Caco-2 (cell line): ENCODE measurements around the gene PPP4R1. TPM values are rescaled to one million over a fixed set of nuclear protein-coding genes. Genes with fewer than 3 reads are reported as not detected.

Experiments
- BruUV-seq: library from RNA; stranded (reverse); fragments of 400-500 nt; replicated peaks from 2 replicates; lab custom pipeline; 2021; lab: Mats Ljungman, UMichigan
- CTCF ChIA-PET: fragments of 300-600 bp; sonication (Branson Sonifier 250); formaldehyde crosslinking; loops from one replicate; lab custom pipeline; 2022; ENCODE audit warnings: antibody characterized with exemption; lab: Charles Lee
- POLR2A ChIA-PET: fragments of 300-600 bp; sonication (Branson Sonifier 250); formaldehyde crosslinking; loops from one replicate; lab custom pipeline; 2022; ENCODE audit warnings: antibody characterized with exemption; lab: Charles Lee
- DNase-seq, 2 experiments: peaks; one replicate each; pipeline versions ENCODE4 v3.0.0 to v3.0.0-alpha.2; 2020 to 2022
- H3K27me3 ChIP-seq: replicated peaks from 2 replicates; pipeline ENCODE4 v1.6.0; 2011; ENCODE audit warnings: low read length; ENCODE audit not compliant: control insufficient read depth, insufficient read depth
- H3K36me3 ChIP-seq: 2 replicates; pipeline ENCODE4 v1.5.1; 2011; ENCODE audit warnings: low read length; ENCODE audit not compliant: control insufficient read depth, insufficient read depth
- H3K4me1 ChIP-seq: fragments of 250-450 bp; sonication (Bioruptor Pico); 2 replicates; pipeline ENCODE4 v1.5.1; 2020; ENCODE audit warnings: mild to moderate bottlenecking
- H3K4me3 ChIP-seq: 2 replicates; pipeline ENCODE4 v1.5.1; 2011; ENCODE audit warnings: low read depth, mild to moderate bottlenecking, control low read depth, low read length
- H3K9me3 ChIP-seq: fragments of 250-450 bp; sonication (Bioruptor Pico); 2 replicates; pipeline ENCODE4 v1.5.1; 2020; ENCODE audit warnings: mild to moderate bottlenecking, moderate library complexity
- H3K27ac Mint-ChIP-seq: one replicate; pipeline ENCODE4 v1.8.0; 2022; ENCODE audit warnings: mixed read lengths; ENCODE audit not compliant: unreplicated experiment
- H3K27me3 Mint-ChIP-seq: one replicate; pipeline ENCODE4 v1.8.0; 2022; ENCODE audit warnings: mixed read lengths; ENCODE audit not compliant: insufficient read depth, unreplicated experiment
- H3K36me3 Mint-ChIP-seq: one replicate; pipeline ENCODE4 v1.8.0; 2022; ENCODE audit warnings: mild to moderate bottlenecking, mixed read lengths; ENCODE audit not compliant: insufficient read depth, unreplicated experiment
- H3K4me1 Mint-ChIP-seq: one replicate; pipeline ENCODE4 v1.8.0; 2022; ENCODE audit warnings: low read depth, mixed read lengths; ENCODE audit not compliant: unreplicated experiment
- H3K4me3 Mint-ChIP-seq: one replicate; pipeline ENCODE4 v1.8.0; 2022; ENCODE audit warnings: mild to moderate bottlenecking, moderate library complexity, mixed read lengths; ENCODE audit not compliant: unreplicated experiment
- H3K9me3 Mint-ChIP-seq: one replicate; pipeline ENCODE4 v1.8.0; 2022; ENCODE audit warnings: mixed read lengths; ENCODE audit not compliant: unreplicated experiment
- CTCF ChIP-seq, 2 experiments: fragments of 200-600 bp in 1 of 2; IDR thresholded peaks; 1 replicate in 1 of 2; 2 replicates in 1 of 2; pipeline versions ENCODE4 v1.5.1 to v1.8.0; 2011 to 2022; ENCODE audit warnings: antibody characterized with exemption in 1 of 2, control low read depth in 1 of 2, inconsistent platforms in 1 of 2, low read depth in 1 of 2, low read length in 1 of 2, mild to moderate bottlenecking in 1 of 2, moderate library complexity in 1 of 2; ENCODE audit not compliant: insufficient read depth in 1 of 2, severe bottlenecking in 1 of 2, unreplicated experiment in 1 of 2
- intact Hi-C: fragments of 100-400 bp; cut with micrococcal nuclease; formaldehyde crosslinking; loops from one replicate; pipeline ENCODE4 v1.10.0; 2022; ENCODE audit not compliant: unreplicated experiment
- total RNA-seq: library from RNA; stranded (reverse); gene quantifications from 2 replicates; pipeline ENCODE4 v1.2.3, GENCODE V29; 2022

The PPP4R1 gene
- total RNA-seq, 1 experiment from 2014 or later, result 96.6 TPM

- Mint-ChIP-seq H3K27ac (no peak overlapping the region), H3K36me3 (peaks cover 83% of the 10 kb centered on the region), H3K4me3 (no peak overlapping the region), H3K9me3 (no peaks in the 10 kb centered on the region), H3K4me1 (no peaks in the 10 kb centered on the region), H3K27me3 (no peaks in the 10 kb centered on the region)
- ChIA-PET POLR2A (no interaction called here), CTCF (no interaction called here)
- no peak for DNase-seq
- TF ChIP-seq CTCF (IDR thresholded peaks at IDR 0.05; ENCODE audit: insufficient read depth in 1 of 2, low read depth in 1 of 2, low read length in 1 of 2, severe bottlenecking in 1 of 2, unreplicated experiment in 1 of 2), result no peak
- BruUV-seq, result no TSS peak
- Histone ChIP-seq H3K4me3 (no peak overlapping the region), H3K27me3 (no peaks in the 10 kb centered on the region), H3K4me1 (no peaks in the 10 kb centered on the region), H3K9me3 (no peaks in the 10 kb centered on the region), H3K36me3 (peaks cover 3% of the 10 kb centered on the region; the same call in 1 of the 2 replicates)
- intact Hi-C loops, result no loop called here
Measured at GRCh38 chr18:9546468-9546867, 67.9 kb downstream of the PPP4R1 start.

- no peak for TF ChIP-seq CTCF (IDR thresholded peaks at IDR 0.05; ENCODE audit: insufficient read depth in 1 of 2, low read depth in 1 of 2, low read length in 1 of 2, severe bottlenecking in 1 of 2, unreplicated experiment in 1 of 2)
- BruUV-seq, result no TSS peak
- H3K27ac Mint-ChIP-seq, result no peak overlapping the region
- no peak for DNase-seq
- CTCF ChIA-PET, result no interaction called here
- Histone ChIP-seq H3K27me3 (no peaks in the 10 kb centered on the region), H3K4me1 (no peaks in the 10 kb centered on the region), H3K4me3 (no peak overlapping the region), H3K36me3 (peaks cover 3% of the 10 kb centered on the region; the same call in 1 of the 2 replicates), H3K9me3 (no peaks in the 10 kb centered on the region)
- H3K27me3 Mint-ChIP-seq, result no peaks in the 10 kb centered on the region
- intact Hi-C loops, result no loop called here
- H3K4me3 Mint-ChIP-seq, result no peak overlapping the region
- POLR2A ChIA-PET, result no interaction called here
- H3K4me1 Mint-ChIP-seq, result no peaks in the 10 kb centered on the region
- H3K36me3 Mint-ChIP-seq, result peaks cover 80% of the 10 kb centered on the region
- H3K9me3 Mint-ChIP-seq, result no peaks in the 10 kb centered on the region
Measured at GRCh38 chr18:9545029-9545428, 69.3 kb downstream of the PPP4R1 start.

- no TSS peak for BruUV-seq
- Histone ChIP-seq H3K4me1 (no peaks in the 10 kb centered on the region), H3K4me3 (no peak overlapping the region), H3K36me3 (no peaks in the 10 kb centered on the region; the same call in 1 of the 2 replicates), H3K27me3 (no peaks in the 10 kb centered on the region), H3K9me3 (no peaks in the 10 kb centered on the region)
- Mint-ChIP-seq H3K4me3 (peak overlapping the region; percentile 29), H3K27ac (peak overlapping the region; percentile 35), H3K27me3 (no peaks in the 10 kb centered on the region), H3K4me1 (no peaks in the 10 kb centered on the region), H3K36me3 (peaks cover 73% of the 10 kb centered on the region), H3K9me3 (no peaks in the 10 kb centered on the region)
- ChIA-PET CTCF (no interaction called here), POLR2A (no interaction called here)
- DNase-seq, result no peak
- no peak for TF ChIP-seq CTCF (IDR thresholded peaks at IDR 0.05; ENCODE audit: insufficient read depth in 1 of 2, low read depth in 1 of 2, low read length in 1 of 2, severe bottlenecking in 1 of 2, unreplicated experiment in 1 of 2)
- intact Hi-C loops, result no loop called here
Measured at GRCh38 chr18:9542924-9543323, 71.4 kb downstream of the PPP4R1 start.
